AG04450 (cell line): ENCODE measurements around the gene CNKSR3. TPM values are rescaled to one million over a fixed set of nuclear protein-coding genes. Genes with fewer than 3 reads are reported as not detected.

Experiments used
- CTCF ChIA-PET: fragments of 300-600, 350-600 bp; formaldehyde crosslinking; extraction: SDS; loops from one replicate; lab custom pipeline; 2022; ENCODE audit warnings: antibody characterized with exemption, inconsistent platforms; lab: Charles Lee
- POLR2A ChIA-PET: fragments of 350-600 bp; formaldehyde crosslinking; extraction: SDS; loops from one replicate; lab custom pipeline; 2021; ENCODE audit warnings: antibody characterized with exemption, inconsistent platforms; lab: Yijun Ruan, JAX
- DNase-seq: peaks from one replicate; pipeline ENCODE4 v3.0.0-alpha.2; 2011; ENCODE audit warnings: low read depth, low spot score
- H3K27ac ChIP-seq: one replicate; pipeline ENCODE4 v1.5.1; 2012; ENCODE audit warnings: low read depth, low read length, control low read depth
- H3K27me3 ChIP-seq: one replicate; pipeline ENCODE4 v1.6.0; 2012; ENCODE audit warnings: low read length; ENCODE audit not compliant: control insufficient read depth, insufficient read depth
- H3K4me3 ChIP-seq: 2 replicates; pipeline ENCODE4 v1.5.1; 2011; ENCODE audit warnings: mild to moderate bottlenecking, low read depth, low read length, control low read depth
- H3K9me3 ChIP-seq: 2 replicates; pipeline ENCODE4 v1.5.1; 2012; ENCODE audit warnings: low read length; ENCODE audit not compliant: control insufficient read depth, insufficient read depth
- CTCF ChIP-seq: IDR thresholded peaks from 2 replicates; pipeline ENCODE4 v1.5.1; 2011; ENCODE audit warnings: low read depth, low read length, control low read depth, inconsistent platforms
- polyA plus RNA-seq: library from polyadenylated mRNA; depleted of rRNA; stranded (reverse); fragments of >200 nt; gene quantifications from 2 replicates; pipeline ENCODE4 v1.2.3, GENCODE V29; 2011

CNKSR3 gene
- polyA plus RNA-seq, 1 experiment = 8.6 TPM

- H3K4me3 ChIP-seq = no peak overlapping the region
- H3K27ac ChIP-seq = no peak overlapping the region
- no peak for DNase-seq
- no peak for TF ChIP-seq CTCF
- ChIA-PET POLR2A (no interaction called here), CTCF (interaction anchor here (0.6 kb wide), 1 partner anchor 58 kb away, joined by 6 read pairs; no protein-coding TSS in a partner anchor)
- H3K9me3 ChIP-seq = no peaks in the 10 kb centered on the region; the same call in 1 of the 2 replicates
- H3K27me3 ChIP-seq = no peaks in the 10 kb centered on the region
These were observed 4.4 kb downstream of the CNKSR3 start for GRCh38 chr6:154506108-154506507.

- H3K27me3 ChIP-seq = no peaks in the 10 kb centered on the region
- CTCF ChIA-PET = interaction anchor here (0.6 kb wide), 2 partner anchors 9 to 995 kb away, joined by 3 to 4 read pairs; no protein-coding TSS in a partner anchor
- H3K27ac ChIP-seq = no peak overlapping the region
- no peak for DNase-seq
- POLR2A ChIA-PET = no interaction called here
- H3K4me3 ChIP-seq = no peak overlapping the region
- H3K9me3 ChIP-seq = no peaks in the 10 kb centered on the region; the same call in 1 of the 2 replicates
- TF ChIP-seq CTCF = no peak
These were observed 5.5 kb downstream of the CNKSR3 start for GRCh38 chr6:154504865-154505449.

- DNase-seq = no peak
- no peak for TF ChIP-seq CTCF
- Histone ChIP-seq H3K27ac (no peak overlapping the region), H3K9me3 (no peaks in the 10 kb centered on the region), H3K27me3 (no peaks in the 10 kb centered on the region), H3K4me3 (no peak overlapping the region)
- POLR2A ChIA-PET = no interaction called here
- CTCF ChIA-PET = interaction anchor here (0.6 kb wide), 2 partner anchors 8 to 994 kb away, joined by 3 to 4 read pairs; no protein-coding TSS in a partner anchor
These were observed 6.4 kb downstream of the CNKSR3 start for GRCh38 chr6:154504102-154504501.

- CTCF ChIA-PET = interaction anchor here (0.5 kb wide), 1 partner anchor 619 kb away, joined by 4 read pairs; no protein-coding TSS in a partner anchor
- DNase-seq = no peak
- POLR2A ChIA-PET = no interaction called here
- H3K27me3 ChIP-seq = no peaks in the 10 kb centered on the region
- TF ChIP-seq CTCF = no peak
- H3K27ac ChIP-seq = no peak overlapping the region
- H3K4me3 ChIP-seq = no peak overlapping the region
- H3K9me3 ChIP-seq = no peaks in the 10 kb centered on the region
These were observed 6.8 kb downstream of the CNKSR3 start for GRCh38 chr6:154503658-154504057.

- Histone ChIP-seq H3K9me3 (no peaks in the 10 kb centered on the region), H3K4me3 (no peak overlapping the region), H3K27me3 (no peaks in the 10 kb centered on the region), H3K27ac (no peak overlapping the region)
- no peak for DNase-seq
- no peak for TF ChIP-seq CTCF
- CTCF ChIA-PET = interaction anchor here (0.7 kb wide), 1 partner anchor 52 kb away, joined by 3 read pairs; no protein-coding TSS in a partner anchor
- POLR2A ChIA-PET = interaction anchor here (0.6 kb wide), 1 partner anchor 32 kb away, joined by 6 read pairs; no protein-coding TSS in a partner anchor
These were observed 7.9 kb downstream of the CNKSR3 start for GRCh38 chr6:154502553-154502952.
